ENCODE data around the gene CBX4.

CBX4 gene

DNA sequence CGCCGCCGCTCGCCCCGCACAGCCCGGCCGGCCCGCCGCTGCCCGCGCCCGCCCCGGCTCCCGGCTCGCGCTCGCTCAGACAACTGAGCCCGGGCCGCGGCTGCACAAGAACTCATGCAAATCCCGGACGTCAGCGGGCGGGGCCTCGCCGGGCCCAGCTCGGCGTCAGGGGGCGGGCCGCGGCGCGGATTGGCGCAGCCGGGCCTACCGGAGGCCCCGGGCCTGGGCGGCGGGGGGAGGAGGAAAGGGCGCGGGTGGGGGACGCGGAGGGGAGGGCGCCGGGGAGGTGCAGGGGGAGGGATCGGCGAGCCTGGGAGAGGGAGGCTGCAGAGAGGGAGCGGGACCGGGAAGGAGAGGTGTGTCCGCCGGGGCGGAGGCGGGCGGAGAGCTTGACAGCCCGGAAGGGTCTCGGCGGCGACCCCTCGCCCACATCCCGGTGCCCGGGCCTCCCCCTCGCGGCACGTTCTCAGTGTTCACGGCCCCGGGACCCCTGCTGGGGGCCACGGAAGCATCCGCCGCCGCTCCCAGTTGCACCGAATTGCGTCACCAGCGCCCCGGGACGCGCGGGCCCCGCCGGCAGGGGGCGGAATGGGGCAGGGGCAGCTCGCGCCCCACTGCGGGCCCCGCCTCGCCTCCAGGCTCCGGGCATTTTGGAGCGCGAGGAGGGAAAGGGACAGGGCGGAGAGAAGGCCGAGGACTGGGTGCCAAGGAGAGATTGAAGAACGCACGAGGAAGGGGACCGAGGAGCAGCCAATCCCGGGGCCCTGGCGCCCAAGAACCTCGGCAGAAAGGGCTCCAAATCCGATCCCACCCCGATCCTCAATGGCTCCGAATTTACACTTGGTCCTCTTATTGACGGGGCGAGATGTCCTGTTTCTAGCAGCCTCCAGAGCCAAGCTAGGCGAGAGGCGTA lies at the start of gene CBX4:
TSS of gene CBX4 (minus strand) at position 85 of the 913 bp plus-strand sequence. CDS start 189 bp downstream, outside the sequence.
- peak; percentile 83 for DNase-seq

- DNase-seq: no peak
Measured at GRCh38 chr17:79888009-79888540, 48.8 kb upstream of the CBX4 start.

DNA sequence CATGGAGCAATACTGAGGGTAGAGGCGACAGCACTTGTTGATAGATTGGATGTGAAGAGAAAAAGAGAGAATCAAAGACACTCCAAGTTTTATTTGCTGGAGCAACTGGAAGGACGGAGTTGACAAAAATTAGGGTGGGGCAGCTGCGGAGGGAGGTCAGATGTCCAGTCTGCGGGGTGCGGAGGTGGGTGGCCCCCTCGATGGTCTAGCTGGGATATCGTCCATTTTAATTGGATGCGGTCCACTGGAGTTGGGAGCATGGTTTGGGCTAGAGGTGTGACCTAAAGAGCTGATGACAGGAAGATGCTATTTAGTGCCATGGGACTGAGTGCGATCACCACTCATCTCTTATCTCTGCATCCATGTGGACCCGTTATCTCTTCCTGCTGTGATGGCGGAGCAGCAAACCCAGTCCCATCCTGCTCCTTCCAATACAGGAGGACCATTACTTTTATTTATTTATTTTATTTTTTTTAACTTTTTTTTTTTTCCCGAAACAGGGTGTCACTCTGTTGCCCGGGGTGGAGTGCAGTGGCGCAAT lies 48.3 kb upstream of the CBX4 start:
- DNase-seq: no peak

DNA sequence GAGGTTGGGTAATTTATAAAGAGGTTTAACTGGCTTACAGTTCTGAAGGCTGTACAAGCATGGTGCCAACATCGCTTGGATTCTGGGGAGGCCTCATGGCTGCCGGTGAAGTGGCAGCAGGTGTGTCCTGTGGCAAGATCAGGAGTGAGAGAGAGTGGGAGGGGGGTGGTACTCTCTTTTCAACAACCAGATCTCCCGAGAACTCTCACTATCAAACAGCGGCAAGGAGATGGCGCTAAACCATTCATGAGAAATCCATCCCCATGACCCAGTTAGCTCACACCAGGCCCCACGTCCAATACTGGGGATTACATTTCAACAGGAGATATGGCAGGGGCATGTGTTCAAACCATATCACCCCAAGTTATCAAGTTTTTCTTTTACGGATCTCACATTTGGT lies 44.0 kb upstream of the CBX4 start:
- DNase-seq: peak; percentile 1

GRCh38 chr17:79878329-79878947 lies 39.2 kb upstream of the CBX4 start:
- no peak for DNase-seq

- DNase-seq: no peak
Measured at GRCh38 chr17:79877041-79877440, 37.8 kb upstream of the CBX4 start.

DNA sequence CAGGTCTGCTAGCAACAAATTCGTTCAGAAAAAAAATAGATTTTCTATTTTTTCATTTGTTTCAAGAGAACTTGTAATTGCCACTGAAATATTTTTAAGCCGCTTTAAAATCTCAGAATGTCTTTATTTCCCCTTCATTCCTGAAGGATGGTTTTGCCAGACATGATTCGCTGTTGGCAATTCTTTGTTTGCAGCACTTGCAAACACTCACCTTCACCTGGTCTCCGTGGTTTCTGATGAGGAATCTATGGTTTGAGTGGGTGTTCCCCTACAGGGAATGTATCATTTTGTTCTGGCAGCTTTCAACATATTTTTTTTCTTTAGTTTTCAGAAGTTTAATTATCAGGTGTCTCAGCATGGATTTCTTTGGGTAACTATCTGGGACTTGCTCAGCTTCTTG lies 36.3 kb upstream of the CBX4 start:
- DNase-seq: no peak

- peak; percentile 31 for DNase-seq
Measured at GRCh38 chr17:79874329-79874981, 35.2 kb upstream of the CBX4 start.

DNA sequence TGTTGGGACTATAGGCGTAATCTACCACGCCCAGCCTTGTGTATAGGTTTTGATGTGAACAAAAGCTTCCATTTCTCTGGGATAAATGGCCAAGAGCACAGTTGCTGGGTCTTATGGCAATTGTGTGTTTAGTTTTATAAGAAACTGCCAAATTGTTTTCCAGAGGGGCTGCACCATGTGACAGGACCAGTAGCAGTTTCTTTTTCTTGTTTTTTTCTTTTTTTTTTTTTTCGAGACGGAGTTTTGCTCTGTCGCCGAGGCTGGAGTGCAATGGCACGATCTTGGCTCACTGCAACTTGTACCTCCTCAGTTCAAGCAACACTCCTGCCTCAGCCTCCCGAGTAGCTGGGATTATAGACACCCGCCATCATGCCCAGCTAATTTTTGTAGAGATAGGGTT lies 34.3 kb upstream of the CBX4 start:
- no peak for DNase-seq

DNA sequence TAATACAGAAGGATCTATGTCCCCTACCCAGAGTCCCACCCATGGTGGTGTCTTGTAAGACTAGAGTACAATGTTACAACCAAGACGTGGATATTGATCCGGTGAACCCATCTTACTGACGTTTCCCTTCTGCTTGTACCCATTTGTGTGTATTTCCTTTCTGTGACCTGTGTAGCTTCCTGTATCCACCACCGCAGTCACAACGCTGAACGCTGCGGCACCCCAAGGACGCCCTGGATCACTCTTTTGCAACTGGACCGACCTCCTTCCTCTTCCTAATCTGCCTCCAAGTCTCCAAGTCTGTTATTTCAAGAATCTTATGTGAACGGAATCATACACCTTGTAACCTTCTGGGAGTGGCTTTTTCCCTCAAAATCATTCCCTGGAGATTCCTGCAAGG lies 33.5 kb upstream of the CBX4 start:
- no peak for DNase-seq

DNA sequence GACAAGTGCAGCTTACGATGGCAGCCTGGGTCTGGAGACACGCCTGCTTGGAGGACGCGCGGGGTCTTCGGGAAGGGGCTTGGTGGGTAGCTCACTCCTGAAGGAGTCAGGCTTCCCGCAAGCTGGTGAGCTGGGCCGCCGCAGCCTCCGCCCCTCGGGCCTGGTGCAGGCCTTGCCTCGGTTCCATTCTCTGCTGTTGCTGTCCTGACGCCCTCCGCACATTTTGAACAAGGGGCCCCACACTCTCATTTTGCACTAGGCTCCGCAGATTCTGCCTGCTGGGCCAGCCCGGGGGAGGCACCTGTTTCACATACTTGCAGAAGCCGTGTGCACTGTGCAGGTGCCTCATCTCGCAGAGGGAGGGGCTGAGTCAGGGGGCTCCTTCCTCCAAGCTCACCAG lies 31.9 kb upstream of the CBX4 start:
- no peak for DNase-seq

DNA sequence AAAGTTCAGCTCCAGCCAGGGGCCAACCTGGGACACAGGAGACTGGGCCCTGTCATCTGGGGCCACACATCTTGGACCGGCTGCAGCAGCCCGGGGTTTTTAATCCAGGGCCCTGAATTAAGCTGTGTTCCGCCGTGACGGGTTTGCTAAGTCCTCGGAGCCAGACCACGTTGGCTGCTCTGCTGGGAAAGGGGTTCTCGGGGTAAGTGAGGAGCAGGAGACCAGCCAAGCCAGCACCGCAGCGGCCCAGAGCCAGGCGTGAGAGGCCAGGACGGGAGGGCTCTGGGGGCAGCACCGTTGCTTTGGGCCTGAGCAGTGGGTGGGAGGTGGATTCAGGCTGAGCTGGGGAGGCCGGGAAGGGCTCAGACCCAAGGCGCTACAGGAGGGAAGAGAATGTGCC lies 31.3 kb upstream of the CBX4 start:
- no peak for DNase-seq

GRCh38 chr17:79866791-79867518 lies 27.7 kb upstream of the CBX4 start:
- DNase-seq: no peak

DNA sequence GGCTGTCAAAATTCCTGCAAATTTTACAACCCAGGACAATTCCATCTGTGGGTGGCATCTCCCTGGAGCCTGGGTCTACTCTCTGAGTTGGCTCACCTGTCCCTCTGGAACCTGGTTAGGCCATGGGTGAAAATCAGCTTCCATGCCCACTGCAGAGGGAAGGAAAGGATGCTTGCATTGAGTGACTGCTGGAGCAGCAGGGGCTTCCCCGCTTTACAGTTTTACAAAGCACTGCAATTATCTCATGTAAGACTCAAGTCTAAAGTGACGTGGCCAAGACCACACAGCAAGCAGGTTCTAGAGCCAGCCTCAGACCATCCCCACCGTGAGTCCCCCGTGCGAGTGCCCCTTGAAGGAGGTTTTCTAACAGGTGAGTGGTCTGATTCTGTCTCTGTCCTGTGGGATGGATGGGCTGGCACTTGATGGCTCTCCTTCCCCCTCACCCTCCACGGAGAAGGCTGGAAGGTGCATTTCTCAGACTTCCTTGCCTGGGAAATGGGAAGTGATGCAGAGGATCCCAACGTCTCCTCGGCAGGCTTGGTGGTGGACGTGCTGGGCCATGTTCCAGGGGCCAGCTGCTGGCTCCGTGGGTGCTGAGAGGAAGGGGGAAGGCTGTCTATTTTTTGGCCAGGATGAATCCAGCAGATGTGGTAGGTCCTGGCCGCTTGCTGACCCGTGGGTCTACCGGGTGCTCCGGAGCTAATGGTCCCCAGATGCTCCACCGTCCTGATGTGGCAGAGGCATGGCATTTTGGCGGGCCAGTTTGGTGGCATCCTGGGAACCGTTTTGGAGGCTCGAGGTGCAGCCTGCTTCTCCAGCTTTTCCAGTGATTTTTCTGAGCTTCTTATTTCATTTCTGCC lies 26.3 kb upstream of the CBX4 start:
- DNase-seq: no peak

GRCh38 chr17:79864617-79865250 lies 25.5 kb upstream of the CBX4 start:
- DNase-seq: no peak

DNA sequence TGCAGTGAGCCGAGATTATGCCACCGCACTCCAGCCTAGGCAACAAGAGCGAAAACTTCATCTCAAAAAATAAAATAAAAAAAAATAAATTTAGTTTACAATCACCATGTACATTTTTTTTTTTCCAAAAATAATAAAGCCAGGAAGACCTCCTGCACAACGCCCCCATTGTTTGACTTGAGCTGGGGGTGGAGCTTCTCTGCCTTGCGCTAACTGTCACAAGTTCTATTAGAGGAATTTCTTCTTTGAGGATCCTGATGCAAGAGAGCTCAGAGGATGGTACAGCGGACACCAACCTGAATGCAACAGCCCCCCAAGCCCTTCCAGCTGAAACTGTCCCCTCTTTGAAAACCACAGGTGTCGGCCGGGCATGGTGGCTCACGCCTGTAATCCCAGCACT lies 24.9 kb upstream of the CBX4 start:
- no peak for DNase-seq

DNA sequence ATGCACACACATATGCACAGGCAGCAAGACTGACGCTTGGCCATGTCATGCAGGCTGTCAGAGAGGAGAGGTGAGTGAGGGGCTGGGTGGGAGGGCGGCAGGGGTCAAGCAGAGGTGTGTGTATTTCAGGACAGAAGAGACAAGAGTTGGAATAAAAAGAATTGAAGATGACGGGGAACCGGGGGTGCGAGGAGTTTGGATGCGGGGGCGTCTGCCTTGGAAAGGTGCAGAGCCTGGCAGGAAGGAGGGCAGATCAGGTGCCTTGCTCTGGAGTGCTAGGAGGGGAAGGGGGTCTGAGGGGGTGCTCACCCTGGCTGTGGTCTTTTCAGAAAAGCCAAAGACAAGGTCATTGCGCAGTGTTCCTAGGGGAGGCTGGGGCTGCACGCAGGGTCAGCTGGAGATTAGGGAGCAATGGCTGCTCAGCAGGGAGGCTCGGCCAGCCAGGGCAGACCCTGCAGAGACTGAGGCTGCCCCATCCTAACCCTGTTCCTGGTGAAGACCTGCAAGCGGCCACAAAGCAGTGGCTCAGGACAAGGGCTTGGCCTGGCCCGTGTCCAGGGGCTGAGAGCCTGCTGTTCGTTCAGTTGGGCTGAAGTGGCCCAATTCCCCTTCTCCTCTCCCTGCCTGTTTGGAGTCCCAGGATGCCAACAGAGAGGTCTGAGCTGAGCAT lies 23.7 kb upstream of the CBX4 start:
- DNase-seq: no peak

DNA sequence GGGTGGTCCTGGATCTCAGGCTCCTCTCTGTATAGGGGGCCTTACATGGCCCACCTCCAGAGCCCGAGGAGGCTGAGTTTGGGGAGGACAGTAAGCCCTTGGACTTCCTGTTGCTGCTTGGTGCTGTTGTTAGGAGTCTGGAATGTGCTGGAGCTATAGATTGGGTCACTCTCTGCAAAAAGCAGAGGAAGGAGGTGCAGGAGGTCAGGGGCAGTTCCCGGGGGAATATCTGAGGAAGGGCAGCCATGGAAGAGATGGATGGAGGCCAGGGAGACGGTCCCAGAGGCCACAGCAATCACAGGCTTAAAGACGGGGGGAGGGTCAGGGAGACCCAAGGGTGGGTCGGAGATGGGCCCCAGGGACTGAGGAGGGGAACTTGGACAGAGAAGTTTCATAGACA lies 23.0 kb upstream of the CBX4 start:
- no peak for DNase-seq

DNA sequence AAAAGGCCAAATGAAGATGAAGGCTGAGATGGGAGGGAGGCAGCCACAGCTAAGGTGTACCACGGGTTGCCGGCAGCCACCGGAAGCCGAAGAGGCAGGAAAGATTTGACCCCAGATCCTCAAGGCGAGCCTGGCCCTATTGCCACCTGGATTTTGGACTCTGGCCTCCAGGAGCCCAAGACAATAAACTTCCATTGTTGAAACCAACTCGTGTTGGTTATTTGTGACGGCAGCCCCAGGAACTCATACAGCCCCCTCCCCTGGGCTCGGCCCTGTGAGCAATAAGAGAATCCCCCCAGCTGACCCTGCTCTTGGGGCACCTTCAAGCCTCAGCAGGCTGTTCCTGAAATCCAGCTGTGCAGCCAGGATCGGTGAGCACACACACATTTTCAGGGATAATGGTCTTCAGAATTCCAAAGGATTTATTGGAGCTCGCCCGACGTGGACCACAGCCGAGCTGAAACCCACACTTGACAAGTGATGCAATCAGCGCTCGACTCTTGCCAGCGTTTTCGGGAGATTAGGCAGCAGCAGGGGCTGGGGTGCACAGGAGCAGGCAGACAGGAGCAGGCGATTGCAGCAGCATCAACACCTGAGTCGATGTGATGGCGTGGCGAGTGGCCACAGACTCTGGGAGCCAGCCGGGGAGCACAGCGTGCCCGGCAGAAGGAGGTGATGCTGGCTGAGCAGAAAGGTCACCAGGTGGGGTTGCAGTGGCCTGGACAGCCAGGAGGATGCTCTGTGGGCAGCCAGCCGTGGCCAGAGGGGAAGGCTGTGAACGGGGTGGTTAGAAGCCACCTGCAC lies 22.4 kb upstream of the CBX4 start:
- no peak for DNase-seq

All from NCI-H1105 treated with DMSO at 0.1 percent for 48 hours (cell line).